Liver (tissue), 3 donors: Measurements from ENCODE around the gene WNT11.

Source experiments
- EGR1 ChIP-seq, 2 donors: IDR thresholded peaks; 2 replicates each; pipeline ENCODE4 v1.6.1; 2016 to 2018; ENCODE audit warnings: antibody characterized with exemption in 2 of 2, low read depth in 2 of 2
- HNF4A ChIP-seq, 2 donors: conservative IDR thresholded peaks; 2 replicates each; pipeline ENCODE4 v1.6.1; 2016; ENCODE audit warnings: antibody characterized with exemption in 2 of 2, mild to moderate bottlenecking in 2 of 2
- RAD21 ChIP-seq, 2 donors: IDR thresholded peaks; 2 replicates each; pipeline ENCODE4 v1.6.1; 2016; ENCODE audit warnings: antibody characterized with exemption in 2 of 2, mild to moderate bottlenecking in 2 of 2
- RXRA ChIP-seq, 2 donors: IDR thresholded peaks; 2 replicates each; pipeline ENCODE4 v1.6.1; 2017 to 2018; ENCODE audit warnings: antibody characterized with exemption in 2 of 2, mild to moderate bottlenecking in 1 of 2
- SP1 ChIP-seq: IDR thresholded peaks from 2 replicates; pipeline ENCODE4 v1.6.1; 2018; ENCODE audit warnings: antibody characterized with exemption, mild to moderate bottlenecking
- YY1 ChIP-seq: IDR thresholded peaks from 2 replicates; pipeline ENCODE4 v1.6.1; 2016; ENCODE audit warnings: antibody characterized with exemption, mild to moderate bottlenecking
- TF ChIP-seq, protein P1 (sequence below): fragments of 150-350 bp; IDR thresholded peaks from 2 replicates; pipeline ENCODE4 v1.5.1; 2017; ENCODE audit warnings: improper control_type of control experiment, low read depth, low read length; ENCODE audit not compliant: missing input control
- TF ChIP-seq, protein P2 (sequence below): IDR thresholded peaks from 2 replicates; pipeline ENCODE4 v1.6.1; 2016; ENCODE audit warnings: antibody characterized with exemption, mild to moderate bottlenecking
- TF ChIP-seq, protein P3 (sequence below): IDR thresholded peaks from 2 replicates; pipeline ENCODE4 v1.6.1; 2016; ENCODE audit warnings: antibody characterized with exemption
- TF ChIP-seq, protein P4 (sequence below): IDR thresholded peaks from 2 replicates; pipeline ENCODE4 v1.6.1; 2016; ENCODE audit warnings: antibody characterized with exemption
- donor health status: healthy.
- donor health status: healthy.

DNA sequence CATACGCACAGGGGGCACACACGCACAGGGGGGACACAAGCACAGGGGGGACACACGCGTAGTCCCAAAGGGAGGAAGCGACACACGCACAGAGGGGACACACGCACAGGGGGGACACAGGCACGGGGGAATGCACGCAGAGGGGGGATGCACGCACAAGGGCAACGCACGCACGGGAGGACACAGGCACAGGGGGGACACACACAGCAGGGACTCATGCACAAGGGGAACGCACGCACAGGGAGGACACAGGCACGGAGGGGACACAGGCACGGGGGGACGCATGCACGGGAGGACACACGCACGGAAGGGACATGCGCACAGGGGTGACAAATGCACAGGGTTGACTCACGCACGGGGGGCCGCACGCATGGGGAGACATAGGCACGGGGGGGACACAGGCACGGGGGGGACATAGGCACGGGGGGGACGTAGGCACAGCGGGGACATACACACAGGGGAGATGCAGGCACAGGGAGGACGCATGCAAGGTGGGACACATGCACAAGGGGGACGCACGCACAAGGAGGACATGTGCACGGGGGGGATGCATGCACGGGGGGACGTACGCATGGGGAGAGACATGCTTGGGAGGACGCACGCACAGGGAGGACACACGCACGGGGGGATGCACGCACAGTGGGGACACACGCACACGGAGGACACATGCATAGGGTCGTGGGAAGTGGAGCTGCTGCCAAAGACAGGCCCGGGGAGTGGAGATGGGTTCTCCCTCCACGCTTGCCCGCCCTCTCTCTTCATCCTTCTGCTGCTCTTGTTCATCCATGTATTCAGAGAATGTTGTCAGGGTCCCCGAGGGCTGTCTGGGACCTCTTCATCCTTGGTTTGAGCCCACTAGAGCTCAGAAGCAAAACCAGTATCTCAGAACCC, 41.2 kb downstream of the WNT11 start:
- TF ChIP-seq RAD21 (IDR thresholded peaks at IDR 0.05) (no peak), YY1 (no peak), HNF4A (conservative IDR thresholded peaks at IDR 0.05) (no peak), SP1 (no peak), EGR1 (IDR thresholded peaks at IDR 0.05; ENCODE audit: low read depth in 2 of 2) (no peak), RXRA (IDR thresholded peaks at IDR 0.05) (no peak)
- TF ChIP-seq, protein P1, sequence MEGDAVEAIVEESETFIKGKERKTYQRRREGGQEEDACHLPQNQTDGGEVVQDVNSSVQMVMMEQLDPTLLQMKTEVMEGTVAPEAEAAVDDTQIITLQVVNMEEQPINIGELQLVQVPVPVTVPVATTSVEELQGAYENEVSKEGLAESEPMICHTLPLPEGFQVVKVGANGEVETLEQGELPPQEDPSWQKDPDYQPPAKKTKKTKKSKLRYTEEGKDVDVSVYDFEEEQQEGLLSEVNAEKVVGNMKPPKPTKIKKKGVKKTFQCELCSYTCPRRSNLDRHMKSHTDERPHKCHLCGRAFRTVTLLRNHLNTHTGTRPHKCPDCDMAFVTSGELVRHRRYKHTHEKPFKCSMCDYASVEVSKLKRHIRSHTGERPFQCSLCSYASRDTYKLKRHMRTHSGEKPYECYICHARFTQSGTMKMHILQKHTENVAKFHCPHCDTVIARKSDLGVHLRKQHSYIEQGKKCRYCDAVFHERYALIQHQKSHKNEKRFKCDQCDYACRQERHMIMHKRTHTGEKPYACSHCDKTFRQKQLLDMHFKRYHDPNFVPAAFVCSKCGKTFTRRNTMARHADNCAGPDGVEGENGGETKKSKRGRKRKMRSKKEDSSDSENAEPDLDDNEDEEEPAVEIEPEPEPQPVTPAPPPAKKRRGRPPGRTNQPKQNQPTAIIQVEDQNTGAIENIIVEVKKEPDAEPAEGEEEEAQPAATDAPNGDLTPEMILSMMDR: no peak
- TF ChIP-seq, protein P2, sequence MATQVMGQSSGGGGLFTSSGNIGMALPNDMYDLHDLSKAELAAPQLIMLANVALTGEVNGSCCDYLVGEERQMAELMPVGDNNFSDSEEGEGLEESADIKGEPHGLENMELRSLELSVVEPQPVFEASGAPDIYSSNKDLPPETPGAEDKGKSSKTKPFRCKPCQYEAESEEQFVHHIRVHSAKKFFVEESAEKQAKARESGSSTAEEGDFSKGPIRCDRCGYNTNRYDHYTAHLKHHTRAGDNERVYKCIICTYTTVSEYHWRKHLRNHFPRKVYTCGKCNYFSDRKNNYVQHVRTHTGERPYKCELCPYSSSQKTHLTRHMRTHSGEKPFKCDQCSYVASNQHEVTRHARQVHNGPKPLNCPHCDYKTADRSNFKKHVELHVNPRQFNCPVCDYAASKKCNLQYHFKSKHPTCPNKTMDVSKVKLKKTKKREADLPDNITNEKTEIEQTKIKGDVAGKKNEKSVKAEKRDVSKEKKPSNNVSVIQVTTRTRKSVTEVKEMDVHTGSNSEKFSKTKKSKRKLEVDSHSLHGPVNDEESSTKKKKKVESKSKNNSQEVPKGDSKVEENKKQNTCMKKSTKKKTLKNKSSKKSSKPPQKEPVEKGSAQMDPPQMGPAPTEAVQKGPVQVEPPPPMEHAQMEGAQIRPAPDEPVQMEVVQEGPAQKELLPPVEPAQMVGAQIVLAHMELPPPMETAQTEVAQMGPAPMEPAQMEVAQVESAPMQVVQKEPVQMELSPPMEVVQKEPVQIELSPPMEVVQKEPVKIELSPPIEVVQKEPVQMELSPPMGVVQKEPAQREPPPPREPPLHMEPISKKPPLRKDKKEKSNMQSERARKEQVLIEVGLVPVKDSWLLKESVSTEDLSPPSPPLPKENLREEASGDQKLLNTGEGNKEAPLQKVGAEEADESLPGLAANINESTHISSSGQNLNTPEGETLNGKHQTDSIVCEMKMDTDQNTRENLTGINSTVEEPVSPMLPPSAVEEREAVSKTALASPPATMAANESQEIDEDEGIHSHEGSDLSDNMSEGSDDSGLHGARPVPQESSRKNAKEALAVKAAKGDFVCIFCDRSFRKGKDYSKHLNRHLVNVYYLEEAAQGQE: no peak
- TF ChIP-seq, protein P3, sequence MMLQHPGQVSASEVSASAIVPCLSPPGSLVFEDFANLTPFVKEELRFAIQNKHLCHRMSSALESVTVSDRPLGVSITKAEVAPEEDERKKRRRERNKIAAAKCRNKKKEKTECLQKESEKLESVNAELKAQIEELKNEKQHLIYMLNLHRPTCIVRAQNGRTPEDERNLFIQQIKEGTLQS: no peak
- TF ChIP-seq, protein P4, sequence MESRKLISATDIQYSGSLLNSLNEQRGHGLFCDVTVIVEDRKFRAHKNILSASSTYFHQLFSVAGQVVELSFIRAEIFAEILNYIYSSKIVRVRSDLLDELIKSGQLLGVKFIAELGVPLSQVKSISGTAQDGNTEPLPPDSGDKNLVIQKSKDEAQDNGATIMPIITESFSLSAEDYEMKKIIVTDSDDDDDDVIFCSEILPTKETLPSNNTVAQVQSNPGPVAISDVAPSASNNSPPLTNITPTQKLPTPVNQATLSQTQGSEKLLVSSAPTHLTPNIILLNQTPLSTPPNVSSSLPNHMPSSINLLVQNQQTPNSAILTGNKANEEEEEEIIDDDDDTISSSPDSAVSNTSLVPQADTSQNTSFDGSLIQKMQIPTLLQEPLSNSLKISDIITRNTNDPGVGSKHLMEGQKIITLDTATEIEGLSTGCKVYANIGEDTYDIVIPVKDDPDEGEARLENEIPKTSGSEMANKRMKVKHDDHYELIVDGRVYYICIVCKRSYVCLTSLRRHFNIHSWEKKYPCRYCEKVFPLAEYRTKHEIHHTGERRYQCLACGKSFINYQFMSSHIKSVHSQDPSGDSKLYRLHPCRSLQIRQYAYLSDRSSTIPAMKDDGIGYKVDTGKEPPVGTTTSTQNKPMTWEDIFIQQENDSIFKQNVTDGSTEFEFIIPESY: no peak
